SK-N-SH (cell line): ENCODE measurements around the gene NEK10. TPM values are rescaled to one million over a fixed set of nuclear protein-coding genes. Genes with fewer than 3 reads are reported as not detected.

ENCODE experiments used
- CTCF ChIA-PET: fragments of 300-600, 350-600 bp; formaldehyde crosslinking; extraction: SDS; loops from one replicate; lab custom pipeline; 2021; lab: Yijun Ruan, JAX
- POLR2A ChIA-PET: fragments of 350-600 bp; sonication (Branson Sonifier 250); formaldehyde crosslinking; extraction: SDS; loops from one replicate; lab custom pipeline; 2020; ENCODE audit warnings: antibody characterized with exemption, inconsistent platforms; lab: Yijun Ruan, JAX
- DNase-seq: peaks from one replicate; pipeline ENCODE4 v3.0.0; 2012
- H2AFZ ChIP-seq: fragments of 200-600 bp; sonication (generic); 2 replicates; pipeline ENCODE4 v1.8.1; 2016; ENCODE audit warnings: antibody characterized with exemption, mild to moderate bottlenecking, low read depth
- H3F3A ChIP-seq: fragments of 200-600 bp; sonication (generic); replicated peaks from 2 replicates; pipeline ENCODE3; 2016; ENCODE audit warnings: antibody characterized with exemption, mild to moderate bottlenecking; ENCODE audit not compliant: insufficient read depth
- H3K27ac ChIP-seq, 2 experiments: fragments of 200-500 bp in 1 of 2; fragments of 200-600 bp in 1 of 2; sonication (Bioruptor generic) in 1 of 2; sonication (generic), shearing (Covaris generic) in 1 of 2; 2 replicates each; pipeline versions ENCODE4 v1.5.1 to v1.6.1; 2014 to 2016; ENCODE audit warnings: low read depth in 2 of 2, inconsistent platforms in 1 of 2, low read length in 1 of 2, mild to moderate bottlenecking in 1 of 2, mixed read lengths in 1 of 2
- H3K27me3 ChIP-seq: fragments of 200-600 bp; sonication (generic), shearing (Covaris generic); 2 replicates; pipeline ENCODE4 v1.6.1; 2016; ENCODE audit warnings: mixed run types; ENCODE audit not compliant: insufficient read depth
- H3K36me3 ChIP-seq, 2 experiments: fragments of 200-500 bp in 1 of 2; fragments of 200-600 bp in 1 of 2; sonication (Bioruptor generic) in 1 of 2; sonication (generic) in 1 of 2; replicated peaks in 1 of 2; 2 replicates each; pipeline versions ENCODE3 to v1.5.1; 2014 to 2016; ENCODE audit warnings: low read length in 1 of 2, mild to moderate bottlenecking in 1 of 2; ENCODE audit not compliant: insufficient read depth in 2 of 2, control insufficient read depth in 1 of 2
- H3K4me1 ChIP-seq, 2 experiments: fragments of 200-500 bp in 1 of 2; fragments of 200-600 bp in 1 of 2; sonication (Bioruptor generic) in 1 of 2; sonication (generic), shearing (Covaris generic) in 1 of 2; 2 replicates each; pipeline versions ENCODE4 v1.5.1 to v1.6.1; 2014 to 2016; ENCODE audit warnings: low read depth in 1 of 2, low read length in 1 of 2, mixed run types in 1 of 2; ENCODE audit not compliant: insufficient read depth in 2 of 2, control insufficient read depth in 1 of 2
- H3K4me2 ChIP-seq: fragments of 200-600 bp; sonication (generic), shearing (Covaris generic); 2 replicates; pipeline ENCODE4 v1.6.1; 2017; ENCODE audit warnings: mixed run types
- H3K4me3 ChIP-seq, 2 experiments: fragments of 200-500 bp in 1 of 2; fragments of 200-600 bp in 1 of 2; sonication (Bioruptor generic) in 1 of 2; sonication (generic), shearing (Covaris generic) in 1 of 2; 2 replicates each; pipeline versions ENCODE4 v1.5.1 to v1.8.1; 2014 to 2016; ENCODE audit warnings: low read depth in 2 of 2, inconsistent platforms in 1 of 2, low read length in 1 of 2, mild to moderate bottlenecking in 1 of 2, mixed read lengths in 1 of 2, moderate library complexity in 1 of 2
- H3K79me2 ChIP-seq: fragments of 200-600 bp; sonication (generic); 2 replicates; pipeline ENCODE4 v1.8.1; 2017; ENCODE audit warnings: mild to moderate bottlenecking; ENCODE audit not compliant: insufficient read depth
- H3K9ac ChIP-seq: fragments of 200-600 bp; sonication (generic); 2 replicates; pipeline ENCODE4 v1.6.1; 2017; ENCODE audit warnings: mixed run types
- H3K9me2 ChIP-seq: fragments of 200-600 bp; sonication (generic); 2 replicates; pipeline ENCODE4 v1.6.1; 2017; ENCODE audit warnings: mixed run types
- H3K9me3 ChIP-seq: fragments of 200-600 bp; sonication (generic); 2 replicates; pipeline ENCODE4 v1.6.1; 2017; ENCODE audit warnings: mixed run types, mild to moderate bottlenecking, moderate library complexity
- H4K20me1 ChIP-seq: fragments of 200-600 bp; sonication (generic); 2 replicates; pipeline ENCODE4 v1.6.1; 2017; ENCODE audit warnings: mild to moderate bottlenecking, mixed run types; ENCODE audit not compliant: insufficient read depth
- CTCF ChIP-seq: fragments of 200-600 bp; sonication (generic); IDR thresholded peaks from 2 replicates; pipeline ENCODE4 v1.6.1; 2017; ENCODE audit warnings: antibody characterized with exemption, mild to moderate bottlenecking, moderate library complexity
- ELF1 ChIP-seq: IDR thresholded peaks from 2 replicates; pipeline ENCODE4 v1.4.0; 2012
- EP300 ChIP-seq, 2 experiments: IDR thresholded peaks; 2 replicates each; pipeline versions ENCODE4 v1.4.0 to v1.6.1; 2012; ENCODE audit warnings: borderline replicate concordance in 1 of 2, low read depth in 1 of 2, low read length in 1 of 2
- FOXM1 ChIP-seq: IDR thresholded peaks from 2 replicates; pipeline ENCODE4 v1.4.0; 2012; ENCODE audit warnings: low read depth, mild to moderate bottlenecking
- GATA2 ChIP-seq: sonication (generic); formaldehyde crosslinking; IDR thresholded peaks from 2 replicates; pipeline ENCODE4 v1.5.0; 2020; ENCODE audit warnings: mild to moderate bottlenecking, missing genetic modification reagents
- MEF2A ChIP-seq: IDR thresholded peaks from 2 replicates; pipeline ENCODE4 v1.4.0; 2012; ENCODE audit warnings: low read depth, borderline replicate concordance
- MXI1 ChIP-seq: IDR thresholded peaks from 2 replicates; pipeline ENCODE4 v1.6.1; 2012; ENCODE audit warnings: mild to moderate bottlenecking, low read depth, low read length, improper control_type of control experiment
- NFIC ChIP-seq: IDR thresholded peaks from 2 replicates; pipeline ENCODE4 v1.4.0; 2012; ENCODE audit warnings: borderline replicate concordance
- NRF1 ChIP-seq: IDR thresholded peaks from 2 replicates; pipeline ENCODE4 v1.6.1; 2012; ENCODE audit warnings: low read depth, mild to moderate bottlenecking, low read length
- RAD21 ChIP-seq: IDR thresholded peaks from 2 replicates; pipeline ENCODE4 v1.6.1; 2012; ENCODE audit warnings: mild to moderate bottlenecking, low read length
- RCOR1 ChIP-seq: fragments of 150-350 bp; IDR thresholded peaks from 2 replicates; pipeline ENCODE4 v1.6.1; 2017; ENCODE audit warnings: antibody characterized with exemption, low read length
- REST ChIP-seq: IDR thresholded peaks from 2 replicates; pipeline ENCODE4 v1.6.1; 2012; ENCODE audit warnings: mild to moderate bottlenecking, low read depth, low read length, moderate library complexity
- SMC3 ChIP-seq: IDR thresholded peaks from 2 replicates; pipeline ENCODE4 v1.6.1; 2012; ENCODE audit warnings: low read depth, low read length, improper control_type of control experiment
- TAF1 ChIP-seq: IDR thresholded peaks from 2 replicates; pipeline ENCODE4 v1.6.1; 2012; ENCODE audit warnings: low read depth, mild to moderate bottlenecking, low read length, moderate library complexity, borderline replicate concordance
- TCF12 ChIP-seq: IDR thresholded peaks from 2 replicates; pipeline ENCODE4 v1.4.0; 2012
- YY1 ChIP-seq: IDR thresholded peaks from 2 replicates; pipeline ENCODE4 v1.4.0; 2012; ENCODE audit warnings: low read depth, mild to moderate bottlenecking
- WGBS: methylation state at CpG from one replicate; pipeline ENCODE4 v1.1.6; 2017; ENCODE audit warnings: low lambda C conversion rate; 5-methylcytosine and 5-hydroxymethylcytosine counted together
- polyA plus RNA-seq, 3 experiments: library from polyadenylated mRNA; depleted of rRNA; stranded (reverse); fragments of >200 nt; gene quantifications; 2 replicates each; pipeline ENCODE4 v1.2.3, GENCODE V29; 2012
- TF ChIP-seq, protein P1 (sequence below): fragments of 150-350 bp; IDR thresholded peaks from 2 replicates; pipeline ENCODE4 v1.6.1; 2016; ENCODE audit warnings: mild to moderate bottlenecking, low read depth, low read length
- TF ChIP-seq, protein P2 (sequence below): IDR thresholded peaks from 2 replicates; pipeline ENCODE4 v1.4.0; 2012; ENCODE audit warnings: low read depth

Gene NEK10
- polyA plus RNA-seq, 1 of the 3 experiments (the other 2 are of a cell fraction): 1.0 TPM

DNA sequence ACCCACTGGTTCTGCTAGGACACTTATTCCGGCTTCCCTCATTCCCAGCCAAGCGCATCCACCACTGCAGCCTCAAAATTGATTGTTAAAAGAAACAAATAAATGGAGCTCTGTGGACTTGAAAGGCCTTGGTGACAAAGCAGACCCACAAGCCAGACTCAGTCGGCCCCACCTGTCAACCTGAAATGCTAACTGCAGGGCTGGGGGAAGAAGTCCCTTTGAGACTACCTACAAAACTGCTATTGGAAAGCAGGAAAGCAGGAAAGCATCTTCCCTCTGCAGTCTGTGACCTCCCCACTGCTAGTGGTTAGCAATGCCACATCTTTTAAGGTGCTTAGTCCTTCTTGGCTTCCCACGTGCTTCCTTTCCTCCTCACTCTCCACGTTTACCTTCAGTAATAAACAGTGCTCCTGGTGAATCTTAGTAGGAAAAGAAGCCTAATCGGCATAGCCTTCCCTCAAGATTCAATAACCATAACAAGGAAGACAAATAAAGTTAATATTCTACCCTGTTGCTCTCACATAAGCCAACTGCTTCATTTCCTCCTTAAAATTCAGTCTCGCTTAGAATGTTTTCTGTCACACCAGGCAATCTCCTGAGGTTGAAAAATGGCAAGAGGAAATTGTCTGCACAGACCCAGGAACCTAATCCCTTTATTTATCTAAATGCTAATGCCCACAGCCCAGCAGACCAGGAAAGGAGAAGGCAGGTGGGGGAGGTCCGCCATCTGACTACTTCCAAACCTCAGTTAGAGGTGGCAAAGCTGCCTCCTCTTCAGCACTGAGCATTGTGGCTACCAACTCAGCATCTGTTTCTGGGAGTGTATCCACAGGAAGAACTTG is 296.2 kb downstream of the NEK10 start:
- CTCF ChIA-PET: no interaction called here
- no peaks in the 10 kb centered on the region for H4K20me1 ChIP-seq
- no peaks in the 10 kb centered on the region for H3K9me2 ChIP-seq
- no peak overlapping the region for H3K9ac ChIP-seq
- 32% methylated on average over 8 of the region's 8 CpGs for WGBS
- no peak overlapping the region for H2AFZ ChIP-seq
- no peaks in the 10 kb centered on the region for H3K36me3 ChIP-seq
- TF ChIP-seq EP300 (IDR thresholded peaks at IDR 0.05; ENCODE audit: borderline replicate concordance in 1 of 2, low read depth in 1 of 2, low read length in 1 of 2) (no peak), REST (no peak), NRF1 (no peak), FOXM1 (no peak), YY1 (no peak), GATA2 (CRISPR knock-in tag) (no peak), RCOR1 (no peak), MEF2A (no peak), RAD21 (no peak)
- TF ChIP-seq, protein P1, sequence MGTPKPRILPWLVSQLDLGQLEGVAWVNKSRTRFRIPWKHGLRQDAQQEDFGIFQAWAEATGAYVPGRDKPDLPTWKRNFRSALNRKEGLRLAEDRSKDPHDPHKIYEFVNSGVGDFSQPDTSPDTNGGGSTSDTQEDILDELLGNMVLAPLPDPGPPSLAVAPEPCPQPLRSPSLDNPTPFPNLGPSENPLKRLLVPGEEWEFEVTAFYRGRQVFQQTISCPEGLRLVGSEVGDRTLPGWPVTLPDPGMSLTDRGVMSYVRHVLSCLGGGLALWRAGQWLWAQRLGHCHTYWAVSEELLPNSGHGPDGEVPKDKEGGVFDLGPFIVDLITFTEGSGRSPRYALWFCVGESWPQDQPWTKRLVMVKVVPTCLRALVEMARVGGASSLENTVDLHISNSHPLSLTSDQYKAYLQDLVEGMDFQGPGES: no peak
- TF ChIP-seq, all 33 proteins: peak for 0
- Histone ChIP-seq H3F3A (no peaks in the 10 kb centered on the region), H3K4me1 (no peaks in the 10 kb centered on the region; a peak in 1 of 4 replicates), H3K4me3 (no peak overlapping the region), H3K27ac (no peak overlapping the region), H3K4me2 (no peak overlapping the region), H3K9me3 (no peaks in the 10 kb centered on the region), H3K79me2 (no peaks in the 10 kb centered on the region), H3K27me3 (no peaks in the 10 kb centered on the region)
- POLR2A ChIA-PET: no interaction called here
- DNase-seq: no peak

DNA sequence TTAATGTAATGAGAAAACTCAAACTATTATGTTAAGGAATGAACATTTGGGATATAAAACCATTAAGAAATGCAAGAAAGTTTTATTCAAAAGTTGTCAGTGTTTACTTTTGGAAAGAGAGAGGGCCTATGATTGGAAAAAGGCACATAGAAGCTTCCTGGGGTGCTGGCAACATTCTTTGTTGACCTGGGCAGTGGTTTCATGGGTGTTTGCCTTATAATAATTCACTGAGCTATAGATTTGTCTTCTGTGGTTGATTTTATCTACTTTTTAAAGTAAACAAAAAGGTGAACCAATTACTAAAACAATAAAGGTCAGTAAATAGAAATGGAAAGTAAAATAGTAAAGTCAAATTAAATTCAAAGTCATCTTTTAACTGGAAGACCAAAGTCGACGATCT is 308.8 kb downstream of the NEK10 start:
- no peaks in the 10 kb centered on the region for H3K9me2 ChIP-seq
- no peaks in the 10 kb centered on the region for H3F3A ChIP-seq
- H3K4me3 ChIP-seq: no peak overlapping the region
- no peaks in the 10 kb centered on the region for H4K20me1 ChIP-seq
- H3K9me3 ChIP-seq: no peaks in the 10 kb centered on the region
- no peak overlapping the region for H2AFZ ChIP-seq
- H3K4me1 ChIP-seq: no peaks in the 10 kb centered on the region
- no peaks in the 10 kb centered on the region for H3K27me3 ChIP-seq
- H3K4me2 ChIP-seq: no peak overlapping the region
- CTCF ChIA-PET: no interaction called here
- POLR2A ChIA-PET: no interaction called here
- DNase-seq: no peak
- H3K36me3 ChIP-seq: no peaks in the 10 kb centered on the region
- 34% methylated on average over 2 of the region's 2 CpGs for WGBS
- H3K27ac ChIP-seq: no peak overlapping the region
- H3K79me2 ChIP-seq: no peaks in the 10 kb centered on the region
- no peak overlapping the region for H3K9ac ChIP-seq
- no peak for TF ChIP-seq REST
- no peak for TF ChIP-seq NFIC
- no peak for TF ChIP-seq TAF1
- TF ChIP-seq ELF1: no peak
- no peak for TF ChIP-seq CTCF
- TF ChIP-seq TCF12: no peak
- TF ChIP-seq, protein P2, sequence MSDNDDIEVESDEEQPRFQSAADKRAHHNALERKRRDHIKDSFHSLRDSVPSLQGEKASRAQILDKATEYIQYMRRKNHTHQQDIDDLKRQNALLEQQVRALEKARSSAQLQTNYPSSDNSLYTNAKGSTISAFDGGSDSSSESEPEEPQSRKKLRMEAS: no peak
- TF ChIP-seq SMC3: no peak
- TF ChIP-seq MXI1: no peak
